Mesenchymal stem cell (in vitro differentiated cells and primary cell): ENCODE measurements around the gene ZDHHC6. TPM values are rescaled to one million over a fixed set of nuclear protein-coding genes. Genes with fewer than 3 reads are reported as not detected.

Experiments
- DNase-seq: peaks from one replicate; pipeline ENCODE4 v3.0.0-alpha.2; 2013
- H2AFZ ChIP-seq: one replicate; pipeline ENCODE4 v1.6.1; 2013; ENCODE audit warnings: low read depth, mild to moderate bottlenecking, control low read depth, inconsistent platforms, low read length, moderate library complexity
- H2AK5ac ChIP-seq: 2 replicates; pipeline ENCODE4 v1.6.1; 2013; ENCODE audit warnings: low read length, moderate library complexity, mild to moderate bottlenecking, inconsistent platforms; ENCODE audit not compliant: severe bottlenecking
- H2BK120ac ChIP-seq: one replicate; pipeline ENCODE4 v1.6.1; 2013; ENCODE audit warnings: low read depth, mild to moderate bottlenecking, inconsistent platforms, low read length, moderate library complexity
- H2BK12ac ChIP-seq, 2 experiments: one replicate each; pipeline ENCODE4 v1.6.1; 2013; ENCODE audit warnings: inconsistent platforms in 2 of 2, low read length in 2 of 2, mild to moderate bottlenecking in 2 of 2, moderate library complexity in 2 of 2, control low read depth in 1 of 2
- H2BK15ac ChIP-seq: one replicate; pipeline ENCODE4 v1.6.1; 2013; ENCODE audit warnings: mild to moderate bottlenecking, low read depth, inconsistent platforms; ENCODE audit not compliant: poor library complexity, severe bottlenecking
- H2BK5ac ChIP-seq: 2 replicates; pipeline ENCODE4 v1.6.1; 2013; ENCODE audit warnings: low read depth, mild to moderate bottlenecking, low read length, control low read depth, inconsistent platforms; ENCODE audit not compliant: poor library complexity, severe bottlenecking
- H3K14ac ChIP-seq, 2 experiments: one replicate each; pipeline ENCODE4 v1.6.1; 2013; ENCODE audit warnings: inconsistent platforms in 2 of 2, low read length in 2 of 2, control low read depth in 1 of 2, mild to moderate bottlenecking in 1 of 2, moderate library complexity in 1 of 2
- H3K18ac ChIP-seq, 2 experiments: one replicate each; pipeline ENCODE4 v1.6.1; 2013; ENCODE audit warnings: inconsistent platforms in 2 of 2, low read length in 2 of 2, control low read depth in 1 of 2, low read depth in 1 of 2, mild to moderate bottlenecking in 1 of 2
- H3K23ac ChIP-seq, 2 experiments: one replicate each; pipeline ENCODE4 v1.6.1; 2013; ENCODE audit warnings: inconsistent platforms in 2 of 2, low read length in 2 of 2, mild to moderate bottlenecking in 2 of 2, moderate library complexity in 2 of 2, control low read depth in 1 of 2
- H3K27ac ChIP-seq: 2 replicates; pipeline ENCODE4 v1.5.1; 2013; ENCODE audit warnings: mild to moderate bottlenecking, moderate library complexity, low read length, control low read depth, inconsistent platforms; ENCODE audit not compliant: poor library complexity, severe bottlenecking
- H3K27me3 ChIP-seq, 2 experiments: 2 replicates each; pipeline versions ENCODE4 v1.6.1 to v1.7.0; 2013; ENCODE audit warnings: low read length in 2 of 2, mild to moderate bottlenecking in 2 of 2, moderate library complexity in 2 of 2, control low read depth in 1 of 2, inconsistent platforms in 1 of 2; ENCODE audit not compliant: control insufficient read depth in 1 of 2, insufficient read depth in 1 of 2
- H3K36me3 ChIP-seq, 2 experiments: 2 replicates each; pipeline versions ENCODE4 v1.6.1 to v1.7.0; 2013; ENCODE audit warnings: low read length in 2 of 2, control low read depth in 1 of 2, inconsistent platforms in 1 of 2, low read depth in 1 of 2, mild to moderate bottlenecking in 1 of 2; ENCODE audit not compliant: insufficient read depth in 2 of 2, control insufficient read depth in 1 of 2
- H3K4ac ChIP-seq, 2 experiments: one replicate each; pipeline ENCODE4 v1.6.1; 2013; ENCODE audit warnings: inconsistent platforms in 2 of 2, low read length in 2 of 2, mild to moderate bottlenecking in 2 of 2, moderate library complexity in 2 of 2, control low read depth in 1 of 2, low read depth in 1 of 2
- H3K4me1 ChIP-seq: 2 replicates; pipeline ENCODE4 v1.6.1; 2013; ENCODE audit warnings: low read depth, low read length, control low read depth; ENCODE audit not compliant: control insufficient read depth, insufficient read depth
- H3K4me2 ChIP-seq: 2 replicates; pipeline ENCODE4 v1.6.1; 2013; ENCODE audit warnings: low read length, mild to moderate bottlenecking, inconsistent platforms; ENCODE audit not compliant: poor library complexity, severe bottlenecking
- H3K4me3 ChIP-seq, 2 experiments: 2 replicates each; pipeline versions ENCODE4 v1.5.1 to v1.7.0; 2013; ENCODE audit warnings: low read length in 2 of 2, mild to moderate bottlenecking in 2 of 2, control low read depth in 1 of 2, low read depth in 1 of 2; ENCODE audit not compliant: insufficient read depth in 1 of 2
- H3K79me1 ChIP-seq: replicated peaks from 2 replicates; pipeline ENCODE4 v1.6.1; 2013; ENCODE audit warnings: mild to moderate bottlenecking, control low read depth, low read length, inconsistent platforms; ENCODE audit not compliant: poor library complexity, severe bottlenecking
- H3K9ac ChIP-seq: 2 replicates; pipeline ENCODE4 v1.7.0; 2013; ENCODE audit warnings: mild to moderate bottlenecking, low read length, moderate library complexity
- H3K9me3 ChIP-seq: 2 replicates; pipeline ENCODE4 v1.7.0; 2013; ENCODE audit warnings: mild to moderate bottlenecking, low read length; ENCODE audit not compliant: control insufficient read depth
- H4K8ac ChIP-seq: one replicate; pipeline ENCODE4 v1.6.1; 2013; ENCODE audit warnings: inconsistent platforms, mild to moderate bottlenecking, low read length, moderate library complexity
- H4K91ac ChIP-seq: one replicate; pipeline ENCODE4 v1.6.1; 2013; ENCODE audit warnings: mild to moderate bottlenecking, low read length, inconsistent platforms
- whole genome bisulfite sequencing: methylation state at CpG from one replicate; pipeline ENCODE4 v1.1.7; 2013; ENCODE audit warnings: mixed read lengths; 5-methylcytosine and 5-hydroxymethylcytosine counted together
- polyA plus RNA-seq, 2 experiments: library from polyadenylated mRNA; stranded (reverse); fragments of 200-250 nt; gene quantifications; one replicate each; pipeline ENCODE4 v1.2.3, GENCODE V29; 2013

The ZDHHC6 gene
- 17.5 TPM for polyA plus RNA-seq (2013, experiment 1 of 2)
- 17.1 TPM for polyA plus RNA-seq (2013, experiment 2 of 2)

- Histone ChIP-seq H3K27me3 (no peaks in the 10 kb centered on the region), H2AK5ac (no peak within 1 kb of the TSS), H3K18ac (peak within 1 kb of the TSS; percentile 58 to 86), H2BK15ac (peak within 1 kb of the TSS; percentile 19), H3K4me3 (peak within 1 kb of the TSS; percentile 96 to 99), H3K9ac (peak within 1 kb of the TSS; percentile 96), H4K91ac (peak within 1 kb of the TSS; percentile 88), H3K9me3 (no peaks in the 10 kb centered on the region), H3K14ac (peak within 1 kb of the TSS in 1 of 2 experiments; percentile 70), H2BK5ac (peak within 1 kb of the TSS; percentile 88), H3K79me1 (peaks cover 26% of the 10 kb centered on the region), H2BK12ac (peak within 1 kb of the TSS in 1 of 2 experiments; percentile 31), H3K27ac (peak within 1 kb of the TSS; percentile 87), H3K23ac (peak within 1 kb of the TSS in 1 of 2 experiments; percentile 77), H3K36me3 (peaks cover 0 to 32% of the 10 kb centered on the region in 2 experiments), H3K4me1 (no peaks in the 10 kb centered on the region), H3K4ac (peak within 1 kb of the TSS; percentile 89 to 94), H2AFZ (peak within 1 kb of the TSS; percentile 96), H4K8ac (peak within 1 kb of the TSS; percentile 95), H3K4me2 (peak within 1 kb of the TSS; percentile 80), H2BK120ac (peak within 1 kb of the TSS; percentile 90)
- WGBS = under 1% methylated on average over 59 of the region's 59 CpGs
- DNase-seq = peak; percentile 90
Observed at GRCh38 chr10:112446855-112447619, at the start of gene ZDHHC6, which contains the start of gene VTI1A. TSS of gene ZDHHC6 (minus strand) at chr10:112446914. CDS start at chr10:112445436, 1,478 bp downstream. TSS of gene VTI1A (plus strand) at chr10:112447215. CDS start at chr10:112447374, 159 bp downstream.

GRCh38 chr10:112492736-112493135 is 46.0 kb upstream of the ZDHHC6 start:
- H3K27ac ChIP-seq = no peak overlapping the region
- no peaks in the 10 kb centered on the region for H3K9me3 ChIP-seq
- DNase-seq = no peak
- H4K91ac ChIP-seq = no peak overlapping the region
- no peak overlapping the region for H3K23ac ChIP-seq
- no peak overlapping the region for H2BK5ac ChIP-seq
- H2BK12ac ChIP-seq = no peak overlapping the region
- H3K79me1 ChIP-seq = peaks cover 8% of the 10 kb centered on the region
- H3K18ac ChIP-seq = no peak overlapping the region
- H4K8ac ChIP-seq = no peak overlapping the region
- 98% methylated on average over 5 of the region's 6 CpGs for WGBS
- H3K9ac ChIP-seq = no peak overlapping the region
- no peaks in the 10 kb centered on the region for H3K4me1 ChIP-seq
- H3K4ac ChIP-seq = no peak overlapping the region
- H2BK120ac ChIP-seq = no peak overlapping the region
- H3K4me3 ChIP-seq = no peak overlapping the region
- H3K36me3 ChIP-seq = no peaks in the 10 kb centered on the region
- H2AFZ ChIP-seq = no peak overlapping the region
- H3K4me2 ChIP-seq = no peak overlapping the region
- no peak overlapping the region for H2AK5ac ChIP-seq
- H3K27me3 ChIP-seq = no peaks in the 10 kb centered on the region
- no peak overlapping the region for H3K14ac ChIP-seq
- no peak overlapping the region for H2BK15ac ChIP-seq

GRCh38 chr10:112491144-112491543 is 44.4 kb upstream of the ZDHHC6 start:
- H2AFZ ChIP-seq = no peak overlapping the region
- H2BK5ac ChIP-seq = no peak overlapping the region
- no peak overlapping the region for H3K4me3 ChIP-seq
- H3K36me3 ChIP-seq = peaks cover 0 to 3% of the 10 kb centered on the region in 2 experiments
- H3K9ac ChIP-seq = peak overlapping the region; percentile 49
- no peak overlapping the region for H2BK120ac ChIP-seq
- no peak overlapping the region for H2BK12ac ChIP-seq
- H4K91ac ChIP-seq = no peak overlapping the region
- no peak overlapping the region for H3K4ac ChIP-seq
- H3K4me1 ChIP-seq = no peaks in the 10 kb centered on the region
- no peak overlapping the region for H3K14ac ChIP-seq
- H3K27ac ChIP-seq = no peak overlapping the region
- H3K9me3 ChIP-seq = no peaks in the 10 kb centered on the region
- no peak overlapping the region for H3K23ac ChIP-seq
- H4K8ac ChIP-seq = no peak overlapping the region
- no peak overlapping the region for H3K4me2 ChIP-seq
- no peaks in the 10 kb centered on the region for H3K27me3 ChIP-seq
- no peak overlapping the region for H2AK5ac ChIP-seq
- DNase-seq = peak; percentile 30
- H2BK15ac ChIP-seq = no peak overlapping the region
- H3K79me1 ChIP-seq = peaks cover 9% of the 10 kb centered on the region
- H3K18ac ChIP-seq = no peak overlapping the region

GRCh38 chr10:112490545-112490944 is 43.8 kb upstream of the ZDHHC6 start:
- H3K4me1 ChIP-seq = no peaks in the 10 kb centered on the region
- no peak overlapping the region for H3K4me3 ChIP-seq
- H3K36me3 ChIP-seq = peaks cover 0 to 3% of the 10 kb centered on the region in 2 experiments
- no peak overlapping the region for H2AK5ac ChIP-seq
- H2AFZ ChIP-seq = no peak overlapping the region
- H3K4ac ChIP-seq = no peak overlapping the region
- H3K23ac ChIP-seq = no peak overlapping the region
- H2BK5ac ChIP-seq = no peak overlapping the region
- H4K8ac ChIP-seq = no peak overlapping the region
- H2BK12ac ChIP-seq = no peak overlapping the region
- no peak overlapping the region for H2BK120ac ChIP-seq
- H3K27me3 ChIP-seq = no peaks in the 10 kb centered on the region
- no peaks in the 10 kb centered on the region for H3K9me3 ChIP-seq
- no peak overlapping the region for H3K27ac ChIP-seq
- H3K4me2 ChIP-seq = no peak overlapping the region
- H3K14ac ChIP-seq = no peak overlapping the region
- no peak for DNase-seq
- peaks cover 9% of the 10 kb centered on the region for H3K79me1 ChIP-seq
- H3K18ac ChIP-seq = no peak overlapping the region
- no peak overlapping the region for H2BK15ac ChIP-seq
- H4K91ac ChIP-seq = no peak overlapping the region
- peak overlapping the region; percentile 49 for H3K9ac ChIP-seq
- WGBS = 58% methylated on average over 2 of the region's 2 CpGs
